Left colon (tissue), 2 donors: ENCODE measurements around the gene TMEM255B. TPM values are rescaled to one million over a fixed set of nuclear protein-coding genes. Genes with fewer than 3 reads are reported as not detected.
"Not testable (repeated sequence)": the region's sequence is repeated elsewhere in the genome, so short reads cannot be mapped to it uniquely, and the experiment has no call there.

Source experiments
- ATAC-seq: fragments of 200-7000 bp; cut with Tn5 transposase; one replicate; pipeline ENCODE4 v1.9.1; 2020; ENCODE audit warnings: mild to moderate bottlenecking, moderate library complexity
- DNase-seq, 2 donors: peaks; one replicate each; pipeline ENCODE4 v3.0.0-alpha.2; 2020
- intact Hi-C, 2 donors: fragments of 100-400 bp; cut with DNase I in 1 of 2; cut with micrococcal nuclease in 1 of 2; formaldehyde crosslinking; loops; one replicate each; pipeline versions ENCODE4 v1.11.2 to v1.14.0; 2022; cut with DNase I, micrococcal nuclease
- total RNA-seq, 2 donors: library from RNA; stranded (reverse); fragmentation: NEBNext Ultra II Directional; extraction: Animal tissue kit (Norgen Biotek cat#: 25700); gene quantifications; one replicate each; pipeline ENCODE4 v1.2.1, GENCODE V29; 2021
- donor health status: DM: no; HTN: no; CAD: no.
- donor health status: DM: yes; HTN: yes; CAD: no.

TMEM255B gene
- total RNA-seq, 2 donors from 2014 or later: 1.9 to 2.4 TPM

GRCh38 chr13:113777311-113778260, 18.6 kb downstream of the TMEM255B start:
- ATAC-seq (no peak), DNase-seq (no peak)
- intact Hi-C loops: no loop called here

DNA sequence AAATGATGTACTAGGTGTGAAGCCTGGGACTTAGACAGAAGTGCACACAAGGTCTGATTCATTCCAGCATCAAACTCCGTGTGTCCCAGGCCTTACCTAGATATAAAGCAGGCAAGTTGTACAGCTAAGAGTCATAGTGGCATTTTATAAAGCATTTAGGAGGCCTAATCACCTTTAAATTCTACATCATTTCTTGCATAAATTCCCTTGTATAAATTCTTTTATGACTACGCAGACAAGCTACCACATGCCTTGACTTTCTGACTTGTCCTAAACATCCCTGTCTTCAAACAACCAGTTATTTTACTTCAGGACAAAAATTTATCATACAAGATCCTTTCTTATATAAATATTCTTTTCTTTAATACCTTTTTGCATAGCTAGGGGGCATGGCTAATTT, 22.5 kb downstream of the TMEM255B start:
- intact Hi-C loops: no loop called here
- no peak for DNase-seq
- ATAC-seq: no peak

- ATAC-seq (no peak), DNase-seq (no peak)
- intact Hi-C loops: no loop called here
Observed at GRCh38 chr13:113782472-113782871, 23.4 kb downstream of the TMEM255B start.

DNA sequence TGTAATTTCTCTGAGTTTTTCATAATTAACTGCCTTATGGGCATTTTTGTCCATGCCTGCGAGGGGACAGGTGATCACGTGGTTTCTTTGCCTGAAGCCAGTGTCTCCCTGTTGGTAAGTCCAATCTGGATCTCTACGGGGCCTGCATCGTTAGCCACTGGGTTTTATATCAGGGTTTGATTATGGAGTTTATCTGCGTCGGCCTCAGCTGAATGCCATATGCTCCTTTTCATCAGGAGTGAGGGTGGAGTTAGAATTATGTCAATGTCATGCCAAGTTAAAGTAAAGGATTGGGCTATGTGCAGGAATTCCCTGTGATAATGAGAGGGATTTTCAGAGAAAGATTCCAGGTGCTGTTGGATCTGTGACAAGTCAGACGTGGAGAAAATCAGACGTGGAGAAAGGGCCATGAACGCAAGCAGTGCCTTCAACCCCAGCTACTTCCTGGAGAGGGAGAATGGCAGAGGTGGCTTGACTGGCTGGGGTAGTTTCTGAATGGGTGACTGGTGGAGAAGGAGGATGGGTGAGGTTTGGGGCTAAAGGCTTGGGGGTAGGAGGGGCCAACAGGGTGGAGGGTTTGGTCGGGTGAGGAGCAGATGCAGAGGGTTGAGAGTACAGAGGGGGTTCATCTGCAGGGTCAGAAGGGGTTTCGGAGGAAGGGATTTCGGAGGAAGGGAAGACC, 24.3 kb downstream of the TMEM255B start:
- DNase-seq (no peak), ATAC-seq (no peak)
- intact Hi-C loops: no loop called here

- ATAC-seq: no peak
- intact Hi-C loops: no loop called here
- no peak for DNase-seq
Observed at GRCh38 chr13:113783966-113784644, 25.1 kb downstream of the TMEM255B start.

GRCh38 chr13:113784645-113785024, 25.6 kb downstream of the TMEM255B start:
- intact Hi-C loops: no loop called here
- no peak for ATAC-seq
- no peak for DNase-seq

GRCh38 chr13:113785051-113786010, 26.3 kb downstream of the TMEM255B start:
- DNase-seq (peak in 1 of 2 donors; percentile 30), ATAC-seq (no peak)
- intact Hi-C loops: no loop called here

DNA sequence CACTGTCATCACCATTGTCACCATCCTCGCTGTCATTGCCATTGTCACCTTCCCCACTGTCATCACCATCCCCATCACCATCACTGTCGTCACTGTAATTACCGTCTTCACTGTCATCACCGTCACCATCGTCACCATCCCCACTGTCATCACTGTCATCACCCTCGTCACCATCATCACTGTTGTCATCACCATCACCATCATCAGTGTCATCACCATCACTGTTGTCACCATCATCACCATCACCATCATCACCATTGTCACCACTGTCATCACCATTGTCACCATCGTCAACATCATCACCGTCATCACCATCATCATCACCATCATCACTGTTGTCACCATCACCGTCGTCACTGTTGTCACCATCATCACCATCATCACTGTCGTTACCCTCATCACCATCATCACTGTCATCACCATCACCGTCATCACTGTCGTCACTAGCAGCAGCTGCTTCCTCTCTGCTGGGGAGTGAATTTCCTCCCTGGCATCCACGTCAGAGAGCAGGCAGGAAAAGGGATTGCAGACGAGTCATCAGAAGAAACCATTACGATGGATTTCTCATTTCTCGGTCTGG, 27.3 kb downstream of the TMEM255B start:
- intact Hi-C loops: no loop called here
- ATAC-seq (no peak), DNase-seq (no peak)

GRCh38 chr13:113787694-113788093, 28.7 kb downstream of the TMEM255B start:
- intact Hi-C loops: no loop called here
- DNase-seq: no peak
- no peak for ATAC-seq

- intact Hi-C loops: no loop called here
- DNase-seq (no peak), ATAC-seq (no peak)
Observed at GRCh38 chr13:113788413-113789135, 29.5 kb downstream of the TMEM255B start.

- ATAC-seq: no peak
- DNase-seq: no peak
- intact Hi-C loops: no loop called here
Observed at GRCh38 chr13:113789167-113789566, 30.1 kb downstream of the TMEM255B start.

- ATAC-seq, DNase-seq, intact Hi-C loops: not testable (repeated sequence)
Observed at GRCh38 chr13:113789931-113790330, 30.9 kb downstream of the TMEM255B start.

DNA sequence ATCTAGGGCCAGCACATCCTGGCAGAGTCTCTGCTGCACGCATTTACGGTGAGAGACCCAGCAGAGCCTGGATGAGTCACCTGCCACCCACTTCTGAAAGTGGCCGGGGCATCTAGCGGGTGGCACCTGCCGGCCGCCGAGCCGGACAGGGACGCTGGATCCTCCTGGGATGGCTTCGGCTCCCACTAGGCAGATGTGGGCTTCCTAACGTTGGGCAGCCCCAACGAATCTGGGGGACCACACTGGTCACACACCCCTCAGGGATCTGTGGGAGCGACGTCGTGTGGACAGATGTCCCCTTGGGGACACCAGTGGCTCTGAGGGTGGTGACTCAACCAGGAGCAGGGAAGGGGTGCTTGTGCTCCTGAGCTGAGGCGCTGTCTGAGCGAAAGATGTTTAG, 32.2 kb downstream of the TMEM255B start:
- no peak for DNase-seq
- intact Hi-C loops: no loop called here
- ATAC-seq: no peak

GRCh38 chr13:113791761-113792160, 32.7 kb downstream of the TMEM255B start:
- ATAC-seq (no peak), DNase-seq (no peak)
- intact Hi-C loops: no loop called here

GRCh38 chr13:113792236-113792770, 33.3 kb downstream of the TMEM255B start:
- DNase-seq: no peak
- intact Hi-C loops: no loop called here
- ATAC-seq: no peak

GRCh38 chr13:113792886-113793717, 34.1 kb downstream of the TMEM255B start:
- ATAC-seq (peak; percentile 94), DNase-seq (peak in 1 of 2 donors; percentile 48)
- intact Hi-C loops: no loop called here
